OCI-LY1 (cell line): Measurements from ENCODE around the gene STMN1.

Source experiments
- CTCF ChIP-seq: fragments of 200-600 bp; sonication (generic), shearing (Covaris generic); IDR thresholded peaks from 2 replicates; pipeline ENCODE4 v1.5.1; 2017; ENCODE audit warnings: mild to moderate bottlenecking, antibody characterized with exemption, low read length, moderate library complexity, mixed read lengths
- EZH2 ChIP-seq: fragments of 200-600 bp; sonication (generic), shearing (Covaris generic); IDR thresholded peaks from 2 replicates; pipeline ENCODE4 v1.8.0; 2017; ENCODE audit warnings: borderline replicate concordance, mixed run types, mild to moderate bottlenecking, antibody characterized with exemption, low read length, moderate library complexity, mixed read lengths

GRCh38 chr1:25854554-25854953, 51.7 kb downstream of the STMN1 start:
- TF ChIP-seq CTCF (no peak), EZH2 (no peak)
